ENCODE measurements around the gene USE1.

The USE1 gene

GRCh38 chr19:17259118-17259780, 44.1 kb downstream of the USE1 start:
- no peak for DNase-seq (ENCODE audit: low read depth)

- no peak for DNase-seq (ENCODE audit: low read depth)
Measured at GRCh38 chr19:17259934-17260333, 44.8 kb downstream of the USE1 start.

- DNase-seq (ENCODE audit: low read depth) = peak; percentile 88
Measured at GRCh38 chr19:17260842-17261325, 45.7 kb downstream of the USE1 start.

DNA sequence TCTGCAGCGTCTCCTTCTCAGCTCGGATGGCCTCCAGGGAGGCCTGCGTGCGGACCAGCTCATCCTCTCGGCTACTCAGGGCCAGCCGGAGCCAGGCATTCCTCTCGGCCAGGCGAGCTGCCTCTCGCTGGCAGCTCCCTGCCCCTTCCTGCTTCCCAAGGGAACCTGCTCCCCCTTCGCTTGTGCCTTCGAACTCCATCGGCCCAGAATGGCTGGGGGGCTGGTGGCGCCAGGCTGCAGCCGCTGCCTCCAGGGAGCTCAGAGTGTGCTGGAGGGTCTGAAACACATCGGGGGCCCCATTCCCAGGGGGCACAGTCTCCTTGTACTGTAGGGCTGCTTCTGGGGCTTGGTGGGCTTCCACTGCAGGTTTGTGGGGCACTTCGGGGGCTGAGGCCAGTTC, 47.4 kb downstream of the USE1 start:
- DNase-seq (ENCODE audit: low read depth) = no peak

- no peak for DNase-seq (ENCODE audit: low read depth)
Measured at GRCh38 chr19:17263712-17264640, 48.8 kb downstream of the USE1 start.

DNA sequence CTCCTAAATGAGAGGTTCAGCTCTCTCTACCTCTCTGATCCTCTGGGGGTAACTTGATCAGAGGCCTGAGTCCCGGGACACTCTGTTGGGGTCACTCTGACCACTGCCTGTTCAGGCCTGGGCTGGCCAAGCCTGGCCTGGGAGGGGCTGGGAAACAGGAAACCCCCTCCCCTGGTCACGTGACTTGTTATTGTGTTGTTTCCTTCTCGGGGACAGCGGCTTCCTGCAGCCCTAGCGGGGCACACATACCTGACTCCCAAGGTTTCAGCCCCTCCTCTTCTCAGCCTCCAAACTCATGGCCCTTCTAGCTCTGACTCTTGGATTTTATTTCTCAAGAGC, 49.5 kb downstream of the USE1 start, which contains the start of gene USHBP1:
Gene USHBP1, minus strand, starts transcription at position 105 of the 339 bp plus-strand sequence. CDS start 446 bp downstream, outside the sequence.
- DNase-seq (ENCODE audit: low read depth) = no peak

DNA sequence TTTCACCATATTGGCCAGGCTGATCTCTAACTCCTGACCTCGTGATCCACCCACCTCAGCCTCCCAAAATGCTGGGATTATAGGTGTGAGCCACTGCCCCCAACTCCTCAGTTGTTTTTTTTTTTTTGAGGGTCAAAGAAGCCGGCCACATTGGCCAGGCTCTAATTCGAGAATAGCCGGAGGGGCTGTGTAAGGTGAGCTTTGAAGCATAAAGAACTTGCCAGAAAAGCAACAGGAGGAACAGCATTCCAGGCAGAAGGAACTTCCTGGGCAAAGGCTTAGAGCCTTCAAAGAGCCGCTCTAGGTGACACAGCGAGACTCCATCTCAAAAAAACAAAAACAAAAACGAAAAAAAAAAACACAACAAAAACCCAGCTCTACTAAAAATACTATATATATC, 50.9 kb downstream of the USE1 start:
- DNase-seq (ENCODE audit: low read depth) = no peak

DNA sequence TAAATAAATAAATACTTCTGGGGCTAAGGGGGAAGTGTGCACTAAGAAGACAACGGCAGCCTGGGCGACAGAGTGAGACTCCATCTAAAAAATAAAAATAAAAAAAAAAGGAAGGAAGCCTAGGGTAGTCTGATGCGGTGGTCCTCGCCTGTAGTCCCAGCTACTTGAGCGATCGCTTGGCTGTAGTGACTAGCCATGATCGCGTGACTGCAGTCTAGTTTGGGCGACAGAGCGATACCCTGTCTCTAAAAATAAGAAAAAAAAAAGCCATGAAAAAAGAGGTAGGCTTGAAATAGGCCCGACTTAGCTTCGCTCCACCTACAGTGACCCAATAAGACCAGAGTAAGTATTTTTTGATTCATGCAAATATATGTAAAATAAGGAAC, 51.4 kb downstream of the USE1 start:
- DNase-seq (ENCODE audit: low read depth) = no peak

- DNase-seq (ENCODE audit: low read depth) = peak; percentile 85
Measured at GRCh38 chr19:17266975-17267788, 52.0 kb downstream of the USE1 start, which contains the start of gene BABAM1. Gene BABAM1 (plus strand): TSS chr19:17267443. CDS start chr19:17268807, 1,364 bp downstream.

DNA sequence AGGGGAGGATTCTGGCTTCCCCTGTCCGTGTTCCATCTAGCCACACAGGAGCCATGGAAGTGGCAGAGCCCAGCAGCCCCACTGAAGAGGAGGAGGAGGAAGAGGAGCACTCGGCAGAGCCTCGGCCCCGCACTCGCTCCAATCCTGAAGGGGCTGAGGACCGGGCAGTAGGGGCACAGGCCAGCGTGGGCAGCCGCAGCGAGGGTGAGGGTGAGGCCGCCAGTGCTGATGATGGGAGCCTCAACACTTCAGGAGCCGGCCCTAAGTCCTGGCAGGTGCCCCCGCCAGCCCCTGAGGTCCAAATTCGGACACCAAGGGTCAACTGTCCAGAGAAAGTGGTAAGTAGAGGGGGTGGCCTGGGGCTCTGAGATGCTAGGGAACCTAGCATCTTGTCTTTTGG, 53.6 kb downstream of the USE1 start:
- no peak for DNase-seq (ENCODE audit: low read depth)

Measured in stimulated activated CD8-positive, alpha-beta memory T cell treated with anti-CD3 and anti-CD28 coated beads, Interleukin-7, amount 100 ng/mL, for 24 hours (primary cell).